Tibial artery (tissue), 4 donors: ENCODE data around the gene ZBTB20.

Source experiments
- DNase-seq, 2 donors: peaks; one replicate each; pipeline ENCODE4 v3.0.0-alpha.2; 2019
- H3K27ac ChIP-seq, 2 donors: fragments of 200-600 bp; sonication (generic) in 1 of 2; 1 replicate in 1 of 2; 2 replicates in 1 of 2; pipeline ENCODE4 v1.5.1; 2018 to 2019; ENCODE audit warnings: mild to moderate bottlenecking in 1 of 2
- H3K27me3 ChIP-seq, 2 donors: fragments of 200-600 bp; sonication (generic) in 1 of 2; one replicate each; pipeline versions ENCODE4 v1.5.1 to v1.6.0; 2016 to 2019
- H3K36me3 ChIP-seq, 3 donors: fragments of 200-600 bp; sonication (generic) in 2 of 3; one replicate each; pipeline ENCODE4 v1.5.1; 2016 to 2019; ENCODE audit warnings: mild to moderate bottlenecking in 2 of 3
- H3K4me1 ChIP-seq, 4 donors: fragments of 200-600 bp; sonication (generic) in 2 of 4; 1 replicate in 3 of 4; 2 replicates in 1 of 4; pipeline ENCODE4 v1.5.1; 2016 to 2019
- H3K4me3 ChIP-seq, 2 donors: fragments of 200-600 bp; sonication (generic) in 1 of 2; 1 replicate in 1 of 2; 2 replicates in 1 of 2; pipeline ENCODE4 v1.5.1; 2018 to 2019; ENCODE audit warnings: mild to moderate bottlenecking in 2 of 2
- H3K9me3 ChIP-seq, 3 donors: fragments of 200-600 bp; sonication (generic) in 1 of 3; one replicate each; pipeline ENCODE4 v1.5.1; 2016 to 2019
- intact Hi-C: fragments of 100-400 bp; cut with DNase I; formaldehyde crosslinking; loops from one replicate; pipeline ENCODE4 v1.15.0; 2023; ENCODE audit warnings: low total_unique reads
- TF ChIP-seq, protein P1 (sequence below), 2 experiments: fragments of 200-600 bp in 1 of 2; fragments of 450-650 bp in 1 of 2; IDR thresholded peaks; one replicate each; pipeline ENCODE4 v1.5.1; 2017 to 2019; ENCODE audit warnings: antibody characterized with exemption in 2 of 2, mild to moderate bottlenecking in 1 of 2, moderate library complexity in 1 of 2

The ZBTB20 gene

DNA sequence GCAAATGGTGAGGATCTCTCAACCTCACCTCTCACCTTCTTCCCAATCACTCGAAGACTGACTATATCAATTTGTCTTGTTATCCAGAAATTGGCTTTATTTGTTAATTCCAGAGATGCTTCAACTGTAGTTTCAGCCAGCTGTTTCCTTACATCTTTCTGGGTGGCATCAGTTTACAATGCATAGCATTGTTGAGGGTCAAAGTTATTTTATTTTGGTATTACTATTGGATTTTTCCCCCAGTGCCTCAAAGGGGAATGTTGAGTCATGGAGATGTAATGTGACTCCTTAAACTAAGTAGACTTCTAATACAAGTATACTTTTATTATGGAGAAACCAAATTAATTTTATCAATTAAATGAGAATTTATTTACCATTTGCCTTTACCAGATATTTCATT is 501.7 kb downstream of the ZBTB20 start:
- H3K9me3 ChIP-seq: no peaks in the 10 kb centered on the region
- H3K36me3 ChIP-seq: no peaks in the 10 kb centered on the region
- no peaks in the 10 kb centered on the region for H3K27me3 ChIP-seq
- no peak for DNase-seq
- no peak overlapping the region for H3K4me3 ChIP-seq
- no peak overlapping the region for H3K27ac ChIP-seq
- TF ChIP-seq, protein P1, sequence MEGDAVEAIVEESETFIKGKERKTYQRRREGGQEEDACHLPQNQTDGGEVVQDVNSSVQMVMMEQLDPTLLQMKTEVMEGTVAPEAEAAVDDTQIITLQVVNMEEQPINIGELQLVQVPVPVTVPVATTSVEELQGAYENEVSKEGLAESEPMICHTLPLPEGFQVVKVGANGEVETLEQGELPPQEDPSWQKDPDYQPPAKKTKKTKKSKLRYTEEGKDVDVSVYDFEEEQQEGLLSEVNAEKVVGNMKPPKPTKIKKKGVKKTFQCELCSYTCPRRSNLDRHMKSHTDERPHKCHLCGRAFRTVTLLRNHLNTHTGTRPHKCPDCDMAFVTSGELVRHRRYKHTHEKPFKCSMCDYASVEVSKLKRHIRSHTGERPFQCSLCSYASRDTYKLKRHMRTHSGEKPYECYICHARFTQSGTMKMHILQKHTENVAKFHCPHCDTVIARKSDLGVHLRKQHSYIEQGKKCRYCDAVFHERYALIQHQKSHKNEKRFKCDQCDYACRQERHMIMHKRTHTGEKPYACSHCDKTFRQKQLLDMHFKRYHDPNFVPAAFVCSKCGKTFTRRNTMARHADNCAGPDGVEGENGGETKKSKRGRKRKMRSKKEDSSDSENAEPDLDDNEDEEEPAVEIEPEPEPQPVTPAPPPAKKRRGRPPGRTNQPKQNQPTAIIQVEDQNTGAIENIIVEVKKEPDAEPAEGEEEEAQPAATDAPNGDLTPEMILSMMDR (IDR thresholded peaks at IDR 0.05): no peak
- intact Hi-C loops: no loop called here
- H3K4me1 ChIP-seq: peaks cover 0 to 16% (median 0%) of the 10 kb centered on the region in 4 donors

DNA sequence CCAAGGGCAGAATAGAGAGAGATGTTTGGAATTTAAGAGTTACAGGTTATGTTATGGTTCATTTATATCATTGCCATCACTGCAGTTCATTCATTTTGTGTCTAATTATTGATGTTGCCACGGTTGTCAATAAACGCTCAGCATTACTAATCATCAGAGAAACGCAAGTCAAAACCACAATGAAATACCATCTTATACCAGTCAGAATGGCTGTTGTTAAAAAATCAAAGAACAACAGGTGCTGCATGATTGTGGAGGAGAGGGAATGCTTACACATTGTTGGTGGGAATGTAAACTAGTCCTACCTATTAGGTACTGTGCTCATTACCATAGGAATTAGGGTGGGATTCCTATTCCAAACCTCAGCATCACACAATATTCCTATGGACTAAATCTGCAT is 502.7 kb downstream of the ZBTB20 start:
- intact Hi-C loops: no loop called here
- Histone ChIP-seq H3K9me3 (no peaks in the 10 kb centered on the region), H3K27me3 (no peaks in the 10 kb centered on the region), H3K27ac (no peak overlapping the region), H3K4me1 (peaks cover 0 to 7% (median 0%) of the 10 kb centered on the region in 4 donors), H3K36me3 (no peaks in the 10 kb centered on the region), H3K4me3 (no peak overlapping the region)
- TF ChIP-seq, protein P1 (IDR thresholded peaks at IDR 0.05): no peak
- DNase-seq: no peak

DNA sequence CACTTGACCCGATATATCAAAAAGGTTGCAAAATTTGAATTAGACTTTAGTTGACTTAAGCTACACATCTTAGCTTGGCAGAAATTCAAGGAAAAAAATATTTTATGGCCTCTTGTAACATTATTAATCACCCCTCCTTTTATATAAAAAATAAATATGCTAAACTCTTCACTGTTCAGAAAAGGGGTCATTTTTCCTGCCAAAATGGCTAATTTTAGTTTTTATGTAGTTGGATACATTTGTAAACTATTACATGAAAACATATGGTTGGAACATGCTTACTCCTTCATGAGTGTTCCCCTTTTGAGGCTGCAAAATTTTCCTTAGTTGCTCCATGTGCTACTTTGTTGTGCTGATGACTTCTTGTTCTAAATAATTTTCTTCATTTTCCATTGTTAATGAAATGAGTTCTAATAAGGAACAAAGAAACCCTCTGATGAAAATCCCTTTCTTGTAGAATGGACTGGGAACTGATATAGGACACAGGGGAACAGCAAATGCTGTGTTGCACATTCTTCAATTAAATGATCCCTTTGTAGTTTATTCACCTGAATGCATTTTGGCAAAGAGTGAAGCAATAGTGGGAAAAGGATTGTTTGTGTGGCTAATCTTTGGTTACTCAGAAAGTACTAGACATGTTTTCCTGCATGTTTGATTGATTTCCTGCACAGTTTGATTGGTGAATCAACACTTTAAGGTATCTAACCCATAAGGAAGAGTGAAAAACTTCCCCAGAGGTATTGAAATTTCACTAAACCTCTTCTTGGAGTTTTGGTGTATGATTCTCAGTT is 503.9 kb downstream of the ZBTB20 start:
- TF ChIP-seq, protein P1 (IDR thresholded peaks at IDR 0.05): no peak
- Histone ChIP-seq H3K27ac (no peak overlapping the region), H3K4me1 (no peaks in the 10 kb centered on the region), H3K36me3 (no peaks in the 10 kb centered on the region), H3K4me3 (no peak overlapping the region), H3K27me3 (no peaks in the 10 kb centered on the region), H3K9me3 (no peaks in the 10 kb centered on the region)
- intact Hi-C loops: no loop called here
- DNase-seq: no peak

DNA sequence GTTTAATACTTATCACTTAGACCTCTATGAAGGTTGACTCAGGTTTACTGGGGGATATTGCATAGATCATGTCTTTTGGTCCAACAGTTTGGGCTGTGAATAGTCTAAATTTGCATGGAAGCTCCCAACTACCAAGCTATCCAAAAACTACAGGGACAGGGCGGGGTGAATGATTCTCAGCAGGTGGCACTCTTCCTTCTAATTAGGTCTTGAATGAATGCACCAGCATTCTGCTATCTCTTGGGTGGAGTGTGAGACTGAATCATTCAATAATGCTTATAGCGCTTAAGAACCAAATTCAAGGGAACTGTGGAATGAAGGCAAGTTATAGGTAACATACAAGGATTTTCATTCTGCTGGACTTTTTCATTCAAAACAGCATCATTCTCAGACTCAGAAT is 507.0 kb downstream of the ZBTB20 start:
- Histone ChIP-seq H3K4me3 (no peak overlapping the region), H3K9me3 (peaks cover 0 to 8% (median 6%) of the 10 kb centered on the region in 3 donors), H3K27me3 (no peaks in the 10 kb centered on the region), H3K27ac (no peak overlapping the region), H3K4me1 (no peaks in the 10 kb centered on the region), H3K36me3 (no peaks in the 10 kb centered on the region)
- intact Hi-C loops: no loop called here
- DNase-seq: no peak
- TF ChIP-seq, protein P1 (IDR thresholded peaks at IDR 0.05): no peak

DNA sequence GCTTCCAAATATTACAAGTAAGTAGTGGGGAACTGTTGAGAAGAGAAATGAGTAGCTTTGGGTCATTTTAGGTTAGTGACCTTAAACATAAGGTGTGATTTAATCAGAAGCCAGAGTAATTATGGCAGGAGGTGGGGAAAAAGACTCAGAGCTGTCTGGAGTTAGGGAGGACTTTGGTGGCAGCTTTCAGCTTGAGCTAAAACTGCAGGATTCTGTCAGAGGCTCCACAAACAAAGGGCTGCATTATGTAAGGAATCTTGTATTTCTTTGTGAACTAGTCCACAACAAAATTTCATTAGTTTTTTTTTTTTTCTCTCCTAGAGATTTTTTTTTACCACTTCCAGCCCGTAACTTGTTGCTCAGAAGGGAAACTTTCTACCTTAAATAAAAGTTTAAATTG is 507.9 kb downstream of the ZBTB20 start:
- no peak for DNase-seq
- no peak overlapping the region for H3K4me3 ChIP-seq
- H3K27ac ChIP-seq: no peak overlapping the region
- H3K36me3 ChIP-seq: no peaks in the 10 kb centered on the region
- no peaks in the 10 kb centered on the region for H3K4me1 ChIP-seq
- TF ChIP-seq, protein P1 (IDR thresholded peaks at IDR 0.05): no peak
- H3K27me3 ChIP-seq: no peaks in the 10 kb centered on the region
- peaks cover 0 to 8% (median 6%) of the 10 kb centered on the region in 3 donors for H3K9me3 ChIP-seq
- intact Hi-C loops: no loop called here
